ENCODE measurements around the gene ARPC1B. TPM values are rescaled to one million over a fixed set of nuclear protein-coding genes. Genes with fewer than 3 reads are reported as not detected.

The ARPC1B gene
- polyA plus RNA-seq, 1 experiment, result 190 TPM

DNA sequence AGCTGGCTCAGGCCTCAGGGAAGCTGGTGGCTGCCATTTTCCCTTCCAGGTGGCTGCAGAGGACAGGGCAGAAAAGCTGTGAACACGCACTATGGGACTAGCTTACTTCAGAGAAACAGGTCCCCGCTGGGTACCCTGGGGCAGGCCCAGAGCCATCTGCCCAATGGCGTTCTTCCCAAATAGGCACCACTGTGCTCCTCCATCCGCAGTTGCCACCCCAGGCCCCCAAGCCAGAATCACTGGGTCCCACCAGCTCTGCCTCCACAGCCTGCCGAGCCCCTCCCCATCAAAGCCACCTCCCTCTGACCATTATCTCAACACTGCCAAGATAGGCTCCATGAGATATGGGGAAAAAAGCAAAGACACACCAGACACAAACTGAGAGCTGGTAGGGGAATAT is 45.7 kb downstream of the ARPC1B start:
- Histone ChIP-seq H3K27me3 (ENCODE audit: control insufficient read depth, insufficient read depth, low read length) (no peaks in the 10 kb centered on the region), H3K9me3 (ENCODE audit: control insufficient read depth, insufficient read depth, low read length) (no peaks in the 10 kb centered on the region; the same call in 1 of the 2 replicates), H3K4me3 (ENCODE audit: low read depth, low read length) (no peak overlapping the region), H3K27ac (ENCODE audit: low read depth, low read length) (no peak overlapping the region)
- DNase-seq (ENCODE audit: low read depth, low spot score), result no peak
- POLR2A ChIA-PET, result interaction anchor here (0.5 to 1.6 kb wide), 3 partner anchors 11 to 70 kb away, joined by 3 to 6 read pairs (median 4); partner anchors contain the start of genes BUD31 and PDAP1
- CTCF ChIA-PET, result no interaction called here
- TF ChIP-seq, protein P1, sequence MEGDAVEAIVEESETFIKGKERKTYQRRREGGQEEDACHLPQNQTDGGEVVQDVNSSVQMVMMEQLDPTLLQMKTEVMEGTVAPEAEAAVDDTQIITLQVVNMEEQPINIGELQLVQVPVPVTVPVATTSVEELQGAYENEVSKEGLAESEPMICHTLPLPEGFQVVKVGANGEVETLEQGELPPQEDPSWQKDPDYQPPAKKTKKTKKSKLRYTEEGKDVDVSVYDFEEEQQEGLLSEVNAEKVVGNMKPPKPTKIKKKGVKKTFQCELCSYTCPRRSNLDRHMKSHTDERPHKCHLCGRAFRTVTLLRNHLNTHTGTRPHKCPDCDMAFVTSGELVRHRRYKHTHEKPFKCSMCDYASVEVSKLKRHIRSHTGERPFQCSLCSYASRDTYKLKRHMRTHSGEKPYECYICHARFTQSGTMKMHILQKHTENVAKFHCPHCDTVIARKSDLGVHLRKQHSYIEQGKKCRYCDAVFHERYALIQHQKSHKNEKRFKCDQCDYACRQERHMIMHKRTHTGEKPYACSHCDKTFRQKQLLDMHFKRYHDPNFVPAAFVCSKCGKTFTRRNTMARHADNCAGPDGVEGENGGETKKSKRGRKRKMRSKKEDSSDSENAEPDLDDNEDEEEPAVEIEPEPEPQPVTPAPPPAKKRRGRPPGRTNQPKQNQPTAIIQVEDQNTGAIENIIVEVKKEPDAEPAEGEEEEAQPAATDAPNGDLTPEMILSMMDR (IDR thresholded peaks at IDR 0.05; ENCODE audit: low read depth, low read length), result no peak

DNA sequence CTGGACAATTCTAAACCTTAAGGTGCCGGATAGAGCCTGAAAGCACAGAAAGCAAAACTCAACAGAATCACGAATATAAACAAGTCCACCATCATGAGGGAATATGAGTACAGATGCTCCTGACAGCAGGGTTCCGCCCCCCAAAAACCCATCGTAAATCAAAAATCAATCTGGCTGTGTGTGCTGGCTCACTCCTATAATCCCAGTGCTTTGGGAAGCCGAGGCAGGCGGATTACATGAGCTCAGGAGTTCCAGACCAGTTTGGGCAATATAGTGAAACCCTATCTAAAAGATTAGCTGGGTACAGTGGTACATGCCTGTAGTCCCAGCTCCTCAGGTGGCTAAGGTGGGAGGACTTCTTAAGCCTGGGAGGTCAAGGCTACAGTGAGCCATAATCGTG is 46.5 kb downstream of the ARPC1B start:
- ChIA-PET POLR2A (interaction anchor here (1.6 kb wide), 1 partner anchor 12 kb away, joined by 6 read pairs; the partner anchor contains the start of genes BUD31 and PDAP1), CTCF (no interaction called here)
- Histone ChIP-seq H3K27ac (ENCODE audit: low read depth, low read length) (no peak overlapping the region), H3K9me3 (ENCODE audit: control insufficient read depth, insufficient read depth, low read length) (no peaks in the 10 kb centered on the region; the same call in 1 of the 2 replicates), H3K27me3 (ENCODE audit: control insufficient read depth, insufficient read depth, low read length) (no peaks in the 10 kb centered on the region), H3K4me3 (ENCODE audit: low read depth, low read length) (no peak overlapping the region)
- no peak for DNase-seq (ENCODE audit: low read depth, low spot score)
- TF ChIP-seq, protein P1 (IDR thresholded peaks at IDR 0.05; ENCODE audit: low read depth, low read length), result no peak

DNA sequence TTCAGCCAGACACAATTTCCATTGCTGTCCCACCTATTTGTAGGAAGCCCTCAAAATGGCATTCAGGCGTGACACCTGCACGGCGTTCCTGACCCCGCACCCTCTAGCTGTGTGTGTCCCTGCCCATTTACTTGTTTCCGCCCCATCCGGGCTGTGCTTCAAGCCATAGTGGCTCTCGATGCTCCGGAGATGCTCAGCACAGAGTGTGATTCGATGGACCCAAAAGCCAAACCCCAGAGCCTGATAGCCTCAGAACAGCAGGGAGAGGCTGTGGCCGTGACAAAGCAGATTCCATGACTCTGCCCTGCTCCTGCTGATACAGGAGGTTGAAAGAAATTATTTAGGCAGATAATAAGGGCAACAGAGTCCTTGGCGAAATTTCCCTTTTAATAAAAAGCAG is 47.7 kb downstream of the ARPC1B start:
- TF ChIP-seq, protein P1 (IDR thresholded peaks at IDR 0.05; ENCODE audit: low read depth, low read length), result no peak
- H3K27me3 ChIP-seq (ENCODE audit: control insufficient read depth, insufficient read depth, low read length), result no peaks in the 10 kb centered on the region
- DNase-seq (ENCODE audit: low read depth, low spot score), result no peak
- POLR2A ChIA-PET, result interaction anchor here (0.6 kb wide), 1 partner anchor 443 kb away, joined by 4 read pairs; no protein-coding TSS in a partner anchor
- no peak overlapping the region for H3K27ac ChIP-seq (ENCODE audit: low read depth, low read length)
- no peak overlapping the region for H3K4me3 ChIP-seq (ENCODE audit: low read depth, low read length)
- H3K9me3 ChIP-seq (ENCODE audit: control insufficient read depth, insufficient read depth, low read length), result no peaks in the 10 kb centered on the region; the same call in 1 of the 2 replicates
- CTCF ChIA-PET, result no interaction called here

DNA sequence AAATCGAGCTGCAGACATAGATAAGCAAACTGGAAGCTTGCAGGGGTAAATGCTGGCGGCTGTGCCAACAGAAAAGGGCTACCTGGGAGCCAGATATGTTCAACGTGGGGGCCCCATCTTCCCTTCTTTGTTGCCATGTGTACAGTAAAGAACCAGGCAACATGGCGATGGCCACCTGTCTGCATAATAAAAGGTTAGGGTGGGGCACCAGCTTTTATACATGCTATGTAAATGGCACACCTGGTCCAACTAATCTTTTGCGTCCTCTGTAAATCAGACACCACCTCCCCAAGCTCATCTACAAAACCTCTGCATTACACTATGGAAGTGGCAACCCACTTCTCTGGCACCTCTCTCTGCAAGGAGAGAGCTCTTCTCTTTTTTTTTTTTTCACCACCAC is 48.1 kb downstream of the ARPC1B start:
- TF ChIP-seq, protein P1 (IDR thresholded peaks at IDR 0.05; ENCODE audit: low read depth, low read length), result no peak
- Histone ChIP-seq H3K27me3 (ENCODE audit: control insufficient read depth, insufficient read depth, low read length) (no peaks in the 10 kb centered on the region), H3K27ac (ENCODE audit: low read depth, low read length) (no peak overlapping the region), H3K4me3 (ENCODE audit: low read depth, low read length) (no peak overlapping the region), H3K9me3 (ENCODE audit: control insufficient read depth, insufficient read depth, low read length) (no peaks in the 10 kb centered on the region; the same call in 1 of the 2 replicates)
- POLR2A ChIA-PET, result interaction anchor here (0.6 to 0.7 kb wide), 2 partner anchors 157 to 443 kb away, joined by 3 to 4 read pairs; no protein-coding TSS in a partner anchor
- no peak for DNase-seq (ENCODE audit: low read depth, low spot score)
- CTCF ChIA-PET, result interaction anchor here (1.5 kb wide), 1 partner anchor 8 kb away, joined by 4 read pairs; no protein-coding TSS in a partner anchor

DNA sequence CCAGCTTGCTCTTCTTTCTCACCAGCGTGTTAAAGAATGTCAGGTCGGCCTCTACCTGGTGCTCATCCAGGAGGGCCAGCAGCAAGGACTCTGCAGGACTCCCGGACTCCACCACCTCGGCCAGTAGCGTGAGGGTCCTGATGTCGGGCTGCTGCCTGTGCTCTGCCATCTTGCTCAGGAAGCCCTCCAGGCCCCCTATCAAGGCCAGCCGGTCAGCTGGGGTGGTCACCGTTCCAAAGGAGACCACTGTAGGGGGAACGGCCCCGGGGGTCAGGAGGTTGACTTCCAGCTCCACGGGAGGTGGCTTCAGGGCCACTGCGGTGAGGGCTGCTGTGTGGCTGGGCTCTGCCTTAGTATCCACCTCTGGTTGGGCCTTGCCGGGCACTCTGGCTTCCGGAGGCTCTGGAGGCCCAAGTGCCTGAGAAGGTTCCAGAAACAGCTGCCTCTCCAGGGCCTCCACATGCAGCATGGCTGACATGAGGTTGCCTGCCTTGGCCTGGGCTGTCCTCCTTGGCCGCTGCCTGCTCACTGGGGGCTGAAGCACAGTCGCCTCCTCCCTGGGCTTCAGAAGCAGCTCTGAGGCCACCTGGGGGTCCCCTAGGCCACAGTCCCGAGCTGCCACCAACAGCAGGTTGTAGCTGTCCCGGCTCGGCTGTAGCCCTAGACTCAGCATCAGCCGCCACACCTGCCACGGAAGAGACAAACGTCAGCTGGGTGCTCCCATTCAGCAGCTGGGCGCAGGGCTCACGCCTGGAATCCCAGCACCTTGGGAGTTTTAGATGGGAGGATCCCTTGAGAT is 50.6 kb downstream of the ARPC1B start:
- Histone ChIP-seq H3K27me3 (ENCODE audit: control insufficient read depth, insufficient read depth, low read length) (no peaks in the 10 kb centered on the region), H3K27ac (ENCODE audit: low read depth, low read length) (no peak overlapping the region), H3K9me3 (ENCODE audit: control insufficient read depth, insufficient read depth, low read length) (no peaks in the 10 kb centered on the region; the same call in 1 of the 2 replicates), H3K4me3 (ENCODE audit: low read depth, low read length) (no peak overlapping the region)
- no peak for DNase-seq (ENCODE audit: low read depth, low spot score)
- POLR2A ChIA-PET, result interaction anchor here (1.6 kb wide), 1 partner anchor 17 kb away, joined by 5 read pairs; the partner anchor contains the start of genes BUD31 and PDAP1
- TF ChIP-seq, protein P1 (IDR thresholded peaks at IDR 0.05; ENCODE audit: low read depth, low read length), result no peak
- CTCF ChIA-PET, result no interaction called here

Data from AG04450 (cell line).